ENCODE results near the gene OCRL.

The OCRL gene

DNA sequence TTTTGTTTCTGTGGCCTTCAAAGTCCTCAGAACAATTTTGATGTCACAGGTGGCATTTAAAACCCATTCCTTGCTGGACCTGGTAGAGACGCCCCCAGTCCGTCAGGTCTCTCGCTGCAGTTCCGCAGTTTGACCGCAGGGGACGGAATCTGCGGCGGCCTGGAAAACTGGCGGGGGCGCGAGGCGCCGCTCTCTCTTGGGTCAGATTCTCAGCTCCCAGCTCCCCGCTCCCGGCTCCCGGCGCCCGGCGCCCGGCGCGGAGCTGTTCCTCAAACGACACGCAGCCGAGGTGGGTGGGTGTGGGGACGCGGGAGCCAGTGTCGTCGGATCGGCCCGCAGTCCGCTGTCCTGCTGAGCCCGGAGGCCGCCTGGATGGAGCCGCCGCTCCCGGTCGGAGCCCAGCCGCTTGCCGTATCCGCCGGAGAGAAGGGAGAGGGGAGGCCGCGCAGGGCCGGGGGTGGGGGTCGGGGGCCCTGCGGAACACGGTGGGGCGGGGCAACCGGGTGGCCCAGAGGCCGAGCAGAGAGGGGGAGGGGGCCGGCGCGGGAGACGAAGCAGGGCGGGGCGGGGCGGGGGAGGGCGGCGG lies at the start of gene OCRL:
Gene OCRL, plus strand, starts transcription at position 192 of the 586 bp plus-strand sequence. Its CDS starts 181 bp downstream, at position 373.
- no peak for DNase-seq (ENCODE audit: low read depth)
- H3K4me3 ChIP-seq (ENCODE audit: low read depth, low read length), result peak within 1 kb of the TSS; percentile 61

DNA sequence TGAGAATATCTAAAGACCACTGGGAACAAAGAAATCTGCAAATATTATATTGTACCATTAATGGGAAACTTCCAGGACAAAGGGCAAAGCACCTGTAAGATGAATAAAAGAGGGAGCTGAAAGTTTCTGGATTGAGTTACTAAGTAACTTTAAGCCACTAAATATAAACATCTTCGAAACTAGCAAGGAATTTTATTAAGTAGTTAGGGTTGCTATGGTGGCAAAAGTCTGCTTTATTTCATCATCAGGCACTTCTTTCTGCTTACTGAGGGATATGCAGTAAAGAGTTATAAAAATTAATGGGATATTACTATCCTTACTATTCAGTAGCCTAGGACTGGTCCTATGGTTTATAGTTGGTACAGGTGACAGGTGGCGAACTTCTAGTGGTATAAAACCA lies 49.7 kb upstream of the OCRL start:
- no peak overlapping the region for H3K4me3 ChIP-seq (ENCODE audit: low read depth, low read length)
- no peak for DNase-seq (ENCODE audit: low read depth)

- no peak overlapping the region for H3K4me3 ChIP-seq (ENCODE audit: low read depth, low read length)
- DNase-seq (ENCODE audit: low read depth), result peak; percentile 11
Measured at GRCh38 chrX:129493643-129494042, 46.4 kb upstream of the OCRL start.

DNA sequence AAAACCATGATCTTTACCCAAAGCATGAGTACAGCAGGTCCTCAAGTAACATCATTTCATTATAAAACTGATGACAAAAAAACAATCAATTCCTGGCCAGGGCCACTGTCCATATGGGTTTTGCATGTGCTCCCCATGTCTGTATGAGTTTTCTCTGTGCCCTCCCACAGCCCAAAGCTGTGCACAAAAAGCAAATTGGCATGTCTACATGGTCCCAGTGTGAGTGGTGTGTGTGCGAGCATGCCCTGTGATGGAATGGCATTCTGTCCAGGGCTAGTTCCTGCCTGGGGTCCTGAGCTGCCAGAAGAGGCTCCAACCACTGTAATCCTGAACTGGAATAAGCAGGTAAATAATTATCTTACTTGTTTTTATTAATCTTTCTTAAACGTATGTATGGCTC lies 45.2 kb upstream of the OCRL start:
- DNase-seq (ENCODE audit: low read depth), result no peak
- H3K4me3 ChIP-seq (ENCODE audit: low read depth, low read length), result no peak overlapping the region

DNA sequence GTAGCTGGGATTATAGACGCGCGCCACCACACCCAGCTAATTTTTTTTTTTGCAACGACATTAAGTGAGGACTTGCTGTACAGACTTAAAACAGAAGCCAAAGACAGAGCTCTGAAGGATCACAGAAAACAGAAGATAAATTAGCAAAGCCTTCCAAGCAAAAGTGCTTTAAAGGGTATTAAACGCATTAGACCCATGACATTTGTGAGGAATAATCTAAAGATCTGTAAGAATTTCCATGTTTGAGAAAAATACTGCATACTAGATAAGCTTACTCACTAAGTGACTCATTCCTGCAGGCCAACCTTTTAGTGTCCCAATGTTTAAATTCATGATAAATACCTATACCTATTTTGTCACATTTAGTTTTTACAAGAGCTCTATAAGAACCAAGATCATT lies 44.2 kb upstream of the OCRL start:
- H3K4me3 ChIP-seq (ENCODE audit: low read depth, low read length), result no peak overlapping the region
- DNase-seq (ENCODE audit: low read depth), result peak; percentile 5

GRCh38 chrX:129496625-129497024 lies 43.4 kb upstream of the OCRL start:
- peak; percentile 8 for DNase-seq (ENCODE audit: low read depth)
- no peak overlapping the region for H3K4me3 ChIP-seq (ENCODE audit: low read depth, low read length)

GRCh38 chrX:129497146-129497843 lies 42.8 kb upstream of the OCRL start:
- DNase-seq (ENCODE audit: low read depth), result no peak
- H3K4me3 ChIP-seq (ENCODE audit: low read depth, low read length), result no peak overlapping the region

DNA sequence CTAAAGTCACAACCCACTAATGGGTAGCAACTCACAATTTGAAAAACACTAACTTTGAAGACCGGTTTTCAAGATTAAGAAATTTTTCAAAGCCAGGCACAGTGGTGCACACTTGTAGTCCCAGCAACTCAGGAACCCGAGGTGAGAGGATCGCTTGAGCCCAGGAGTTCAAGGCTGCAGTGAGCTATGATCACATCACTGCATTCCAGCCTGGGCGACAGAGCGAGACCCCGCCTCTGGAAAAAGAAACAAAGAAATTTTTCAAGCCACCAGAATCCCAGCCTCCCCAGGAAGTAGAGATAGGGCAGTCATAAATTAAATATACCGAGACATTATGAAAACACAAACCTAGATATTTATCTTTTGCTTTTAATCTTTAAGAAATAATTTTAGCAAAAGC lies 29.7 kb upstream of the OCRL start:
- no peak overlapping the region for H3K4me3 ChIP-seq (ENCODE audit: low read depth, low read length)
- DNase-seq (ENCODE audit: low read depth), result no peak

DNA sequence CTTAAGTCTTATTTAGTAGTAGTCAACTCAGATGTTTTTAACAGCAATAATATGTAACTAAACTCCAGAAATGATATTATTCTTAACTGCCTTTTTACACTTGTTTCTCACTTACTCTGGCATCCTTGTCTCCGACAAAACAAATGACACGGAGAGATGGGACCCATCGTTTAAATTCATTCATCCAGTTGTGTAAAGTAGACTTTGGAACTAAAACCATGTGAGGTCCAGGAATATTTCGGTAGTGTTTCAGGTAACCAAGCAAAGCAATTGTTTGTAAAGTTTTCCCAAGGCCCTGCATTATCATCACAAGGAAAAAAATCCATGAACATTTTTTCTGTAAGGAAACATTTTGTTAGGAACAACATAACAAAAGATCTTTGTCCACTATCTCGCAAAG lies 28.4 kb upstream of the OCRL start:
- no peak for DNase-seq (ENCODE audit: low read depth)
- no peak overlapping the region for H3K4me3 ChIP-seq (ENCODE audit: low read depth, low read length)

DNA sequence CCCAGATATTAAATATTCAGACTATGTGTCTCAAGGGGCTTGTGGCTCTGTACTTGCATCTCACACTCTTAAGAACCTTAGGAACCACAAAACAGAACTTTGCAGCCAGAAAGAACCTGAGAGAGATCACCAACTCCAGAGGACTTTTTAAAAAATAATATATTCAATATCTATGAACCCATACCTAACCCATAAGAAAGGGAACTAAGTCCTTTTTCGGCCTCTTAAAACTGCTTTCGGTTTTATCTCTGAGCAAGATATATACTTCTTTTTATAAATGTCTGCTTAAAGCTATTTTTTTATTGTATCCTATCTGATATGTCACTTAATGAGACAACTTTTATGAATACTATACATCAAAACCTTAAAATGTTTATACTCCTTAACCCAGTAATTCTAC lies 27.6 kb upstream of the OCRL start:
- no peak overlapping the region for H3K4me3 ChIP-seq (ENCODE audit: low read depth, low read length)
- DNase-seq (ENCODE audit: low read depth), result no peak

GRCh38 chrX:129516402-129516801 lies 23.7 kb upstream of the OCRL start:
- no peak overlapping the region for H3K4me3 ChIP-seq (ENCODE audit: low read depth, low read length)
- no peak for DNase-seq (ENCODE audit: low read depth)

DNA sequence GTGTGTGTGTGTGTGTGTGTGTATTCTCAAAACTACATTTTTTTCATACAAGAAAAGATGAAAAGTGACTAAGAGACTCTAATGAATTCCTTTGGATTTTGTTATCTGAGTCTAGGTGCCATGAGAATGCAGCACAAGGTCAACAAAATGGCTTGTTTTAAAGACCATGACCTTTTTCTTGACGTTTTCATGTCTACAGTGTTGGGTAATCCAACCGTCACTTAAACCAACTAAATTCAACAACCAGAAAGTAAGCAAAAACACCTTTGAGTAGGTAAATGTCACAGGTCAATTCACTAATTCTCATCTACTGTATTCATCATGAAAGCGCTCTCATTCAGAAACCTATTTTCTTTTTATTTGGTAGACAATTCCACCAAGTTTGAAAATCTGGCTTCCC lies 19.9 kb upstream of the OCRL start:
- DNase-seq (ENCODE audit: low read depth), result no peak
- no peak overlapping the region for H3K4me3 ChIP-seq (ENCODE audit: low read depth, low read length)

DNA sequence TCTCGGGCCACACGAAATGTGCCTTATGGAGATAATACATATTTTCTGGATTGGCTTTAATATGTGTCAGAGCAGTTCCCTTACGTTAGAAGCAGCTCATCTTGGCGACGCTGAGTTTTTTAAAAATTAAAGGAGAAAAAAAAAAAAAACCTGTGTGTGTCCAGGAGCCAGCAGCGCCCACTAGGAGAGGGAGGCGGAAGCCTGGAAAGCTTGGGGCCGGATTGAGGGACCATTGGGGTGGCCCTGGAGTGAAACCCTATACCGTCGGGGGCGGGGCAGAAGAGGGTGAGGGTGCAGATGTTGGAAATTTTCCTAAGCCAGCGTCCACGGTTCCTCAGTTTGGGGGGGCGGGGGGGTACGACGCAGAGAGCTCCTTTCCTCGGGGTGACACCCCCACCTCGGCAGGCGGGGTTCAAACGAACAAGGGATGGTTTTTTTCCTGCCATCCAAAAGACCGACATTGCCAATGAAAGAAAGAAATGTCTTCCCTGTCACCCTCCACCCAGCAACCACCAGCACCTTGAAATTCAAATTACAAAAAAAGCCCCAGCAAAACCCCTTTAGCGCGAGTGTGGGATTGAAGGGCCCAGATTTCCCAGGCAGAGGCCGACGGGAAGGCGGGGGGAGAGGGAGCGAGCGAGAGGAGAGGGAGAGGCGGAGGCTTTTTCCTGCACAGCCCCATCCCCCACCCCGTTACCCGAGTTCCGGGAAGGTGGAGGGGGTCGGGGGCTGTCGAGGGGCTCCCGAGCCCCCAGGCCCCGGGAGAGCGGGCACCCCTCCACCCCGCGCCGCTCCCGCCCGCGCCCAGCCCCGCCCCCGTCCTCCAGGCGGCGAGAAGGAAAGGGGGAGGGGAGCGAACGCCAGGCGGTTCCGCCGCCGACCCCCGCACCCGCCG lies 17.6 kb upstream of the OCRL start:
- H3K4me3 ChIP-seq (ENCODE audit: low read depth, low read length), result peak overlapping the region; percentile 72
- no peak for DNase-seq (ENCODE audit: low read depth)

- peak within 1 kb of the TSS; percentile 72 for H3K4me3 ChIP-seq (ENCODE audit: low read depth, low read length)
- no peak for DNase-seq (ENCODE audit: low read depth)
Measured at GRCh38 chrX:129523079-129523911, 16.8 kb upstream of the OCRL start, which contains the start of gene SMARCA1. TSS of gene SMARCA1 (minus strand) at chrX:129523490. CDS start at chrX:129523370, 120 bp downstream.

GRCh38 chrX:129524250-129524850 lies 15.7 kb upstream of the OCRL start:
- no peak overlapping the region for H3K4me3 ChIP-seq (ENCODE audit: low read depth, low read length)
- no peak for DNase-seq (ENCODE audit: low read depth)

DNA sequence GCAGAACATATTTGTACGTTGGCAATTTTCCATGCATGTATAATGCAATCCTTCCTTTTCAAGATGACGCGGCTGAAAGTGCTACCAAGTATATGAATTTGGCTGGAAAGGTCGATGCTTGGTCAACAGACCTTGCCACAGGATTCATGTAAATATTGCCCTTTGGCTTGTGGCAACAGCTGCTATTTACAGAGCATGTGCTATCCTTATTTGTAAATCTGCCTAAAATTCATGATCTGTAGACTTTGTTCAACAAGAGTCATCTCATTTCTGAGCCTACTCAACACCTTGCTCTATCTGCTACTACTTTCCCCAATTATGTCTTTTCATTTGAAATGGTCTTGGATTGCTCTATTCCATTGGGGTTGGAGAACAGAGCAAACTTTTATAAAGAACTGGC lies 14.9 kb upstream of the OCRL start:
- no peak overlapping the region for H3K4me3 ChIP-seq (ENCODE audit: low read depth, low read length)
- DNase-seq (ENCODE audit: low read depth), result no peak

GRCh38 chrX:129525896-129526295 lies 14.2 kb upstream of the OCRL start:
- no peak overlapping the region for H3K4me3 ChIP-seq (ENCODE audit: low read depth, low read length)
- DNase-seq (ENCODE audit: low read depth), result no peak

DNA sequence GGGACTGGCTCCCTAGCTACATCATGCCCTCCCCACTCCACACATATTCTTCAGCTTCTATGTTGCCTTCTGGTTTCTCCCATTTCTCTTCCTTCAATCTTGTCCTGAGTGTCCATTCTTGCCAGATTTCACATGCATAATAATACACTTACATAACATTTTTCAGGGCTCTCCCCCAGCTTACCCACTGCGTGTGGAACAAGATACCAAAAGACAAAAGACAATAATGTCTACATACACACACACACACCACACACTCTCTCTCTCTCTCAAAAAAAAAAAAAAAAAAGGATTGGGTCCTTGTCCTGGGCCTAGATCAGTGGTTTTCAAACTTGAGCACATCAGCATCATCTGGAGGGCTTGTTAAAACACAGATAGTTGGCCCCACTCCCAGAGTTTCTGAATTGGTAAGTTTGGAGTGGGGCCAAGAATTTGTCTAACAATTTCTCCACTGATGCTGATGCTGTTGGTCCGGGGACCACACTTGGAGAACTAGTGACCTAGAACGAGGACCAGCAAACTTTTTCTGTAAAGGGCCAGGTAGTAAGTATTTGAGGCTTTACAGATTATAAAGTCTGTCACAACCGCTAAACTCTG lies 10.3 kb upstream of the OCRL start:
- no peak overlapping the region for H3K4me3 ChIP-seq (ENCODE audit: low read depth, low read length)
- DNase-seq (ENCODE audit: low read depth), result no peak

DNA sequence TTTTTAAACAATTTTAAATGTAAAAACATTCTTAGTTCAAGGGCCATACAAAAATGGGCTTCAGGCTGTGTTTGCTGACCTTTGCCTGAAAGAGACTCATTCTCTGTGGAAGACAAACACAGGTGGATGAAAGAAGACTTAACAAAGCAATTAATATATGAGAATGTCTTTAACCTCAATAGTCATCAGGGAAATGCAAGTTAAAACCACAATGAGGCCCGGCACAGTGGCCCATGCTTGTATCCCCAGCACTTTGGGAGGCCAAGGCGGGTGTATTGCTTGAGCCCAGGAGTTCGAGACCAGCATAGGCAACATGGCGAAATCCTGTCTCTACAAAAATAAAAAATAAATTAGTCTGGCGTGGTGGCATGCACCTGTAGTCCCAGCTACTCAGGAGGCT lies 9.6 kb upstream of the OCRL start:
- no peak for DNase-seq (ENCODE audit: low read depth)
- no peak overlapping the region for H3K4me3 ChIP-seq (ENCODE audit: low read depth, low read length)

All from skeletal muscle cell (primary cell).